Parathyroid adenoma (tissue), 2 donors: ENCODE results near the gene NOTUM.

Source experiments
- H2AFZ ChIP-seq: fragments of 300-600 bp; sonication (generic); one replicate; pipeline ENCODE4 v1.7.0; 2017; ENCODE audit warnings: antibody characterized with exemption, mild to moderate bottlenecking
- H3K27ac ChIP-seq: fragments of 300-600 bp; sonication (generic); one replicate; pipeline ENCODE4 v1.7.0; 2017
- H3K27me3 ChIP-seq: fragments of 300-600 bp; sonication (generic); one replicate; pipeline ENCODE4 v1.7.0; 2017; ENCODE audit warnings: low read length; ENCODE audit not compliant: control insufficient read depth, insufficient read depth
- H3K36me3 ChIP-seq: fragments of 300-600 bp; sonication (generic); one replicate; pipeline ENCODE4 v1.7.0; 2017; ENCODE audit warnings: low read length; ENCODE audit not compliant: control insufficient read depth, insufficient read depth
- H3K4me1 ChIP-seq: fragments of 300-600 bp; sonication (generic); one replicate; pipeline ENCODE4 v1.7.0; 2017; ENCODE audit warnings: control low read depth
- H3K4me2 ChIP-seq: fragments of 300-600 bp; sonication (generic); one replicate; pipeline ENCODE4 v1.7.0; 2017; ENCODE audit warnings: low read length
- H3K4me3 ChIP-seq: fragments of 300-600 bp; sonication (generic); one replicate; pipeline ENCODE4 v1.7.0; 2017; ENCODE audit warnings: low read depth, low read length
- H3K79me2 ChIP-seq: fragments of 300-600 bp; sonication (generic); one replicate; pipeline ENCODE4 v1.7.0; 2017; ENCODE audit warnings: control low read depth
- H3K9ac ChIP-seq: fragments of 300-600 bp; sonication (generic); one replicate; pipeline ENCODE4 v1.7.0; 2017; ENCODE audit warnings: mild to moderate bottlenecking
- H3K9me3 ChIP-seq: fragments of 300-600 bp; sonication (generic); one replicate; pipeline ENCODE4 v1.7.0; 2017; ENCODE audit warnings: low read length; ENCODE audit not compliant: control insufficient read depth
- TF ChIP-seq, protein P1 (sequence below): fragments of 300-600 bp; sonication (generic); IDR thresholded peaks from one replicate; pipeline ENCODE4 v1.7.0; 2017; ENCODE audit warnings: antibody characterized with exemption, mild to moderate bottlenecking
- donor health status: primary hyperparathyroidism.

The NOTUM gene

DNA sequence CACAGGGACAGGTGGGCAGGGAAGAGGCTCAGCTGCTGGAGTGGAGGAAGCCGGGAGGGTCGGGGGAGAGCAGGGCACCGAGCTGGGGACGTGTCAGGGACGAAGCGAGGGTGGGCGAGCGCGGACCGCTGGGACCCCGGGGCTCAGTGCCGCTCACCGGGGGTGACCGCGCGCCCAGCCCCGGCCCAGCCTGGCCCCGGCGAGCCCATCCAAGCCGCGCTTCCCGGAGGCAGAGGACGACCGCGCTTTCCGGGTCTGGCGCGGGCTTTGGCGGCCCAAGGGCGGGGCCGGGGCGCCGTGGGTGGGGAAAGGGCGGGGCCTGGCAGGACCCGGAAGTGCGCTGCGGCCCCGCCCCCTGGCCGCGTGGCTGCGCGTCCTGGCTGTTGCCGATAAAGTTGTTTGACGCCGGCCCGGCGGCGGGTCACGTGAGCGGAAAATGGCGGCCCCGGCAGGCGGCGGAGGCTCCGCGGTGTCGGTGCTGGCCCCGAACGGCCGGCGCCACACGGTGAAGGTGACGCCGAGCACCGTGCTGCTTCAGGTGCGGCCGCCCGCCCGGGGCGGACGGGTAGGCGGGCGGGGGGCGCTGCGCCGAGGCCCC is 16.3 kb upstream of the NOTUM start, which contains the start of gene ASPSCR1:
Gene ASPSCR1 (plus strand): TSS at position 419 of the 598 bp plus-strand sequence. CDS start 18 bp downstream, at position 437.
- peak within 1 kb of the TSS; percentile 31 for H3K9ac ChIP-seq
- peak within 1 kb of the TSS; percentile 93 for H3K4me3 ChIP-seq
- H3K4me1 ChIP-seq: peaks cover 10% of the 10 kb centered on the region
- H3K4me2 ChIP-seq: peak within 1 kb of the TSS; percentile 57
- no peaks in the 10 kb centered on the region for H3K27me3 ChIP-seq
- H3K27ac ChIP-seq: peak within 1 kb of the TSS; percentile 52
- H3K79me2 ChIP-seq: no peaks in the 10 kb centered on the region
- H2AFZ ChIP-seq: peak within 1 kb of the TSS; percentile 95
- TF ChIP-seq, protein P1, sequence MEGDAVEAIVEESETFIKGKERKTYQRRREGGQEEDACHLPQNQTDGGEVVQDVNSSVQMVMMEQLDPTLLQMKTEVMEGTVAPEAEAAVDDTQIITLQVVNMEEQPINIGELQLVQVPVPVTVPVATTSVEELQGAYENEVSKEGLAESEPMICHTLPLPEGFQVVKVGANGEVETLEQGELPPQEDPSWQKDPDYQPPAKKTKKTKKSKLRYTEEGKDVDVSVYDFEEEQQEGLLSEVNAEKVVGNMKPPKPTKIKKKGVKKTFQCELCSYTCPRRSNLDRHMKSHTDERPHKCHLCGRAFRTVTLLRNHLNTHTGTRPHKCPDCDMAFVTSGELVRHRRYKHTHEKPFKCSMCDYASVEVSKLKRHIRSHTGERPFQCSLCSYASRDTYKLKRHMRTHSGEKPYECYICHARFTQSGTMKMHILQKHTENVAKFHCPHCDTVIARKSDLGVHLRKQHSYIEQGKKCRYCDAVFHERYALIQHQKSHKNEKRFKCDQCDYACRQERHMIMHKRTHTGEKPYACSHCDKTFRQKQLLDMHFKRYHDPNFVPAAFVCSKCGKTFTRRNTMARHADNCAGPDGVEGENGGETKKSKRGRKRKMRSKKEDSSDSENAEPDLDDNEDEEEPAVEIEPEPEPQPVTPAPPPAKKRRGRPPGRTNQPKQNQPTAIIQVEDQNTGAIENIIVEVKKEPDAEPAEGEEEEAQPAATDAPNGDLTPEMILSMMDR: no peak
- no peaks in the 10 kb centered on the region for H3K36me3 ChIP-seq
- H3K9me3 ChIP-seq: no peaks in the 10 kb centered on the region

DNA sequence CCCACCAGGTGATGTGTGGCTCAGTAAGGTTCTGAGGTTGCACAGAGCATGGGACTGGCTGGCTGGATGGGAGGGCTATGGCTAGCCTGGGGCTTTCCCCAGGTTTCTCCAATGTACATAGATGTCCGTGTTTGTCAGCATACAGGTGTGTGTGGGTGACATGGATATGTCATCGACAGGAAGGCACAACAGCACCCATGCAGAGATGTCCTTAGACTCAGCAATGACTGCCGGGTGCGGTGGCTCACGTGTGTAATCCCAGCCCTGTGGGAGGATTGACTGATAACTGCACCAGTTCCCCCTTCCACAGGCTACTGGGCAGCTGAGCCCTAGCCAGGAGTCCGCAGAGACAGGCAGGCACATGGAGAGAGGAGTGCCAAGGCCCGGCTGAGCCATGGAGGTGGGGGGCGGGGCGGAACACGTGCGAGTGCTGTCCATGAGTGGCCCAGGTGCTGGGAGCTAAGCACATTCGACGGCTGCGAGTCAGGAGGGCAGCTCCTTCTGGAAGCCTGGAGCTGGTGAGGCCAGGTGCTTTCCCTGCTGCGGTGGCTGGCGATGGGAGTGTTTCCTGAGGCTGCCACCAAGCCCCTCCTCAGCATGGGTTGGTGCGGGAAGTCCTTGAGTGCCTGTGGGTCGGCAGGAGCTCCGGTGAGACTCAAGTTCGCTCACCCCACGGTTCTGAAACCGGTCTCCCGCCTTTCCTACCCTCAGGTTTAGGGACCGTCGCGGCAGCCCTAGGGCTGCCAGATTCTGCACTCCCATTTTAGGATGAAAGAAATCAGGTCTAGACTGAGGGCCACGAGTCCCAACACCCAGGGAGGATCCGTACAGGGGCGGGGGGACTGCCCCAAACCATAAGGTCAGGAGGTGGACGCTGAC is 15.6 kb upstream of the NOTUM start:
- Histone ChIP-seq H3K4me3 (peak overlapping the region; percentile 93), H2AFZ (peak overlapping the region; percentile 95), H3K27me3 (no peaks in the 10 kb centered on the region)

DNA sequence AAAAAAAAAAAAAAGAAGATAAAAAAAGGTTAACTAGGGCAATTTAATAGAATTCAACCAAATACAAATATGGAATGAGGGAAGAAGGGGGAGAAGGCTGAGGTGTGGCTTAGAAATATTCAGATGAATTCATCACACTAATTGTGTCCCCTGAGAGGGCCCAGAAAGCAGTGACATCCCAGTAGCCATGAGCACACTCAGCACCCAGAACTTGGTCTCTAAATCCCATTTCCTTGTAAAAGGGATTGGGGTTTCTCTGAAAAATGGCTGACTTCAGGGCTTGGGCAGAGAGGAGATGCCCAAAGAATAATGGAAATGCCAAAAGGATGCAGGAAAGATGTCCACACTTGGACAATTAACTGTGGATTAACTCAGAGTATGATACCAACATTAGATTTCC is 12.4 kb upstream of the NOTUM start:
- H3K4me1 ChIP-seq: peaks cover under 1% of the 10 kb centered on the region
- no peaks in the 10 kb centered on the region for H3K27me3 ChIP-seq
- H3K4me3 ChIP-seq: no peak overlapping the region
- TF ChIP-seq, protein P1: no peak
- no peaks in the 10 kb centered on the region for H3K79me2 ChIP-seq
- no peak overlapping the region for H2AFZ ChIP-seq
- H3K36me3 ChIP-seq: no peaks in the 10 kb centered on the region
- H3K9ac ChIP-seq: no peak overlapping the region
- H3K27ac ChIP-seq: no peak overlapping the region
- no peak overlapping the region for H3K4me2 ChIP-seq
- H3K9me3 ChIP-seq: no peaks in the 10 kb centered on the region

More for the DNA sequence above, 15.6 kb upstream of the NOTUM start:
- H3K27ac ChIP-seq: peak overlapping the region; percentile 52
- H3K9me3 ChIP-seq: no peaks in the 10 kb centered on the region
- TF ChIP-seq, protein P1: no peak
- peak overlapping the region; percentile 57 for H3K4me2 ChIP-seq
- no peaks in the 10 kb centered on the region for H3K79me2 ChIP-seq
- H3K4me1 ChIP-seq: peaks cover 10% of the 10 kb centered on the region
- no peaks in the 10 kb centered on the region for H3K36me3 ChIP-seq
- H3K9ac ChIP-seq: no peak overlapping the region

DNA sequence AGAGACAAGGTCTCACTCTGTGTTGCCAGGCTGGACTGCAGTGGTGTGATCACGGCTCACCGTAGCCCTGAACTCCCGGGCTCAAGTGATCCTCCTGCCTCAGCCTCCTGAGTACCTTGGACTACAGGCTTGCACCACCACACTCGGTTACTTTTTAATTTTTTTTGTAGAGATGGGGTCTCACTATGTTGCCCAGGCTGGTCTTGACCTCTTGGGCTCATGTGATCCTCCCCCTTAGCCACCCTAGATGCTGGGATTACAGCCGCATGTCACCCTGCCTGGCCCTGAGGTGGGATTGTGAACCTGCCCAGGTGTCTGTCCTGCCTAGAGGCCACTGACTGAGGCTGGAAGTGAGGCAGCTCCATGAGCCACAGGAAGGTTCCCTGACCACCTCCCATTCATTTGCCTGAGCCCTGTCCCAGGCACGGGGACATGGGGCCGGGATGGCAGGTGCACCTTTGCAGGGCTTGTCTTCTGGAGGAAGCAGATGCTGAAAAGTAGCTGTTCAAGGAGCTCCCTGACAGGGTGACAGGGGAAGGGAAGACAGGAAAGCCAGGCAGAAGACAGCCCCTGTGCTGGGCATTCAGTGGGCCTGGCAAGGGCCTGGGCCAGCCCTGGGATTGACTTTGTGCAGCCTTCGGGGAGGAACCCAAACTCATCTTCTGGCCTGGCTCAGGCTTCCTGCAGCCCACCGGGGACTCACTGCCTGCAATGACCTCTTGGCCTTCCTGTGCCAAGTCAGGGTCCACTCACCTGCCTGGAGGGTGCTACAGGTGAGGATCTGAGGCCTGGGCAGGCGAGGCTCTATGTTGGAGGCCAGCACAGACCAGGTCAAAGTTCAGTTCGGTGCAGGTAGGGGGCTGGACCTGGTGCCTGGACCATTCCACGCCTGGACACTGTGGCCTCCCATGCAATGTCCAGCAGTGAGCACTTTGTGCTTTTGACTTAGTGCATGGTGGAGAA is 8.1 kb upstream of the NOTUM start:
- H3K9ac ChIP-seq: no peak overlapping the region
- no peaks in the 10 kb centered on the region for H3K36me3 ChIP-seq
- H3K27me3 ChIP-seq: no peaks in the 10 kb centered on the region
- TF ChIP-seq, protein P1: no peak
- no peak overlapping the region for H3K4me2 ChIP-seq
- H2AFZ ChIP-seq: no peak overlapping the region
- no peaks in the 10 kb centered on the region for H3K79me2 ChIP-seq
- no peak overlapping the region for H3K27ac ChIP-seq
- no peak overlapping the region for H3K4me3 ChIP-seq
- no peaks in the 10 kb centered on the region for H3K9me3 ChIP-seq
- H3K4me1 ChIP-seq: peaks cover 11% of the 10 kb centered on the region
